Amygdala (tissue), 56 donors: Measurements from ENCODE around the gene SF3A1.
A peak's percentile ranks its signal among the peaks of the same experiment; 100 is the strongest.

ENCODE experiments used
- DNase-seq, 56 donors: peaks; one replicate each; lab custom pipeline; 2025; lab: John Stamatoyannopoulos, UW

SF3A1 gene

DNA sequence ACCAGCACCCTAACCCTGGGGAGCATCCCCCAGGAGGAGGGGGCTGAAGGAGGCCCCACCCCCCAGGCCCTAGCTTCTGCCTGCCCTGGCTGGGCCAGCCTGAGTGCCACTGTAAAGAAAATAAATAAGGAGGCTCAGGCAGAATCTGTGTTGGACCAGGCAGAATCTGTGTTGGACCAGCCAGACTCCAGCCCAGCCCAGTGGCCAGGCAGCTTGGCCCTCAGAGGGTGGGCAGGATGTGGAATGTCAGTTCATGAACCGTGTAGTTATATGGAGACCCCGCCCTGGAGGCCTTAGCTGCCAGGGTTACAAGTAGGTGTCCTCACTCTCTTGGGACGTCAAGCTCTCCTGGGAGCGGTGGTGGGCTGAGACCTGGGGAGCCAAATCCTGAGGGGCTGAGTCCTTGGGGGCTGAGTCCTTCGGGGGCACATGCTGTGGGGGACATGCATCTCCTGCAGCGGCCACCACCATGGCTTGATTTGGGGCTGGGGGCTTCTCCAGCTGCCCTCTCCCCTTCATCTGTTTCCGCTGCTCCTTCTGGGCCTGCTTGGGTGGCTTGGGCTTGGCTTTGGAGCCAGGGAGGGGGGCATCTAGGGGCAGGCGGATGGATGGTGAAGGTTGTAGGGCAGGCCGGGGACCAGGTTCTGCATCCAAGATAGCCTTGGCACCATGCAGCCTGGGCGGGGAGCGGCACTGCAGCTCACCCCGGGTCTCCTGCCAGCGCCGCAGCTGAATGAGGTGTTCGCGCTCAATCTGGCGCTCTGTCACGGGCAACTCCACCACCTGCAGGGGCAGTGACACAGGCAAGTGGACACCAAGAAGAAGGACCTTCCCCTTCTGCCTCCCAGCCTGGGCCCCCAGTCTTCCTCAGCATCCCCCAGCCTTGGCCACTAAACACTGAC, 64.4 kb downstream of the SF3A1 start:
- DNase-seq: peak in 2 of 56 donors; percentile 15 to 17

DNA sequence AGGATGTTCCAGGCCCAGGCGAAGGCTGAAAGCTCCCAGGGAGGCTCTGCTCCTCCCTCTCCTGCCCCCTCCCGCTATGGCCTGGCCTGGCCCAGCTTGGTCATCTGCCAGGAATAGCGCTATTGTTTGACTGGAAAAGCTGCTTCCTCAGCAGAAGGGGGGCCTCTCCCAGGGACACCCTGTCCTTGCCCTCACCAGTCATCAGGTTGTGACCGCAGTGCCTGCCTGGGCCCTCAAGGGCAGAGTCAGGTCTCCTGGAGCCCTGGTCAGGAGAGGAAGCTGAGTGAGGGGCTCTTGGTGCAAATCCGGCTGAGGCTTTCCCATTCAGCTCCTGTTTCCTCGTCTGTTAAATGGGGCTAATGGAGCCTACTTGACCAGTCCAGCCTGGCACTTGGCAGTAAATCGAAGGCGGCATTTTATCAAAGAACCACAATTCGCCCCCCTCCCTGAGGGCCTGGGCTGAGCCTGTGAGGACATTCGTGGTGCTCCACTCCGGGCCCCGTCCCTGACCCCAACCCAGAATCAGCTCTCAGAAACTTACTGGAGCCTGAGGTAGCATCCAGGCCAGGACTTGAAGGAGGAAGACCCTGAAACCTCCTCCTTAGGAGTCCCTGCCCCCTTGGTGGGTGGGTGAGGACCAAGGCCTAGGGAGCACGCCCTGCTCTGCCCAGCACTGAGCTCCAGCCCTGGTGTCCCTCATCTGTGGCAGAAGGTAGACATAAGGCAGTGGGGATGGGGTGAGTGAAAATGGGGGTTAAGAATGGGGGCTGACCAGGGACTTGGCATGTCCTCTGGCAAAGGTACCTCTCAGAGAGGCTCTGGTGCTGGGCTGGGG, 65.4 kb downstream of the SF3A1 start:
- peak in 53 of 56 donors; percentile 25 to 90 (median 69) for DNase-seq

DNA sequence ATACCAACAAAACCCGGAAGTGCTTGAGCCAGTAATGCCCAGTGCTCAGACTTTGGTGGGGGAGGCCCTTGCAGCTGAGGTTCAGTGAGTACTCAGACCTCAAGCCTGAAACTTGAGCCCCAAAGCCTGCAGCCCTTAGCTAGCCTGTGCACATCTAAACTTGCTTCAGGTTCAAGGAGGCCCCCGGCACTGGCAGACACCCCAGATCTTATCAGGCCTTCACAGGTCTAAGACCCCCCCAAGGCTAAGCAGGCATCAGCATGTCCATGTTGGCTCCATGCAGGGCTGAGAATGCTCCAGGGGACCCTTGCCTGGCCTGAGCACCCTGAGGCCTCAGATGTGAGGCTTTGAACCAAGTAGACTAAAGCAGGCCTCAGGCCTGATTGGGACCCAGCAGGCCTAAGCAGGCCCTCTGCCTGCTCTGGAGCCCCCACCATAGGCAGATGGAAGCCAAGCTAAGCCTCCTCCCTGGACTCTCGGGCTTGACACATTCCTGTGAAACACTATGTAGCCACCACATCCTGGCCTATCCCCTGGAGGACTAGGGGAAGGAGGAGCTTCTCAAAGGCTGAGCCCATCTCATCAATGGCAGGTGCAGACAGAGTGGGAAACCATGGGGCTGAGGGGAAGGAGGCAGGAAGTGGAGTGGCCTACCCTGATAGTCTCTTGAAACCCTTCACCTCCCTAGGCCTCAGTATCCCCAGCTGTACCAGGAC, 66.2 kb downstream of the SF3A1 start:
- DNase-seq: peak in 2 of 56 donors; percentile 16 to 27

DNA sequence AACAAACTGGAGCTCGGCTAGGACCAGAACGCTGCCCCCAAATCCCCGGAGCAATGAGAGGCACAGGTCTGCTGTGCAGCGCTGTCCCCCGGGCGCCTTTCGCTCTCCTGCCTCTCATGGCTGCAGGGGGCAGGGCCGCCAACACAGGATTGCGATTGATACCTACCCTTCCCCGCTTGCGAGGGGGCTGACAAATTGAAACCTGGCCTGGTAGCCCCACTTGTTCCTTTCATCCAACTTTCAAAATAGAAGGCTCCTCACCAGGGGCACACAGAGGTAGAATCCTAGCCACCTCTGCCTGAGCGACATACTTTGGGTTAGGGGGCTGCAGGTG, 66.7 kb downstream of the SF3A1 start:
- DNase-seq: no peak

DNA sequence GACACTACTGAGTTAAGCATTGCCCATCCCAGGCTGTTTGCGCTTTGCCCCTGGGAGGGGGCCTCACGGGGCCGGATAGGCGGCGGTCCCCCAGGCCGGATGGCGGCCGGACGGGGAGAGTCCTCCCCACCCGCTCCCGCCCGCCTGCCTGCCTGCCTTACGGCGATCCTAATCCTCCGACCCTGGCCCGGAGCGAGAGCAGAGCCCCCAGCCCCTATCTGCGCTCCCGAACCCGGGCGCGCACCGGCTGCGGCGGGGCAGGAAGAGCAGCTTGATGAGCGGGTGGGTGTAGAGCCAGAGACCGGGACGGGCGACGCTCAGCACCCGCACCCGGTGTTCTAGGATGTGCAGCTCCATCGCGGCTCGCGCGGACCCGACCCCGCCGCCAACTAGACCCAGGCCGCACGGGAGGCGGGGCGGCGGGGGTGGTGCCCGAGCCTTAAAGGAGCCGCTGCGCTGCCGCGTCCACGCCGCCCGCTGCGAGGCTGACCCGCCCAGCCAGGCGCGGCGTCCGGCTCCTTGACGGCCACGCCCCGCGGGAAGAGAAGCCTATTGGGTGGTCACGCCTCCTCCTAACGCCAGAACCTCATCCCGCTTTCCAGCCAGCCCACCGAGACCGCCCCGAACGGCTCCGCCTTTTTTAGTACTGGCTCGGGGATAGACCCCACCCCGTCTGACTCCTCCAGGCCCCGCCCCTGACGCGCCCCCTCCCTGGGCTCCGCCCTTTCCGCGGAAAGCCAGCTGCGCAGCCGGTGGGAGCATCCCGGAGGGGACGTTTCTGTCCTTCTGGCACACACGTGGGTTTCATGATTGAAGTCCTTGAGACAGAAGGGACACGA, 67.3 kb downstream of the SF3A1 start, which contains the start of gene CASTOR1:
CASTOR1 (minus strand) TSS at position 365 of the 839 bp plus-strand sequence; CDS start at position 357, 8 bp downstream.
- peak; percentile 39 to 99 (median 95) for DNase-seq

DNA sequence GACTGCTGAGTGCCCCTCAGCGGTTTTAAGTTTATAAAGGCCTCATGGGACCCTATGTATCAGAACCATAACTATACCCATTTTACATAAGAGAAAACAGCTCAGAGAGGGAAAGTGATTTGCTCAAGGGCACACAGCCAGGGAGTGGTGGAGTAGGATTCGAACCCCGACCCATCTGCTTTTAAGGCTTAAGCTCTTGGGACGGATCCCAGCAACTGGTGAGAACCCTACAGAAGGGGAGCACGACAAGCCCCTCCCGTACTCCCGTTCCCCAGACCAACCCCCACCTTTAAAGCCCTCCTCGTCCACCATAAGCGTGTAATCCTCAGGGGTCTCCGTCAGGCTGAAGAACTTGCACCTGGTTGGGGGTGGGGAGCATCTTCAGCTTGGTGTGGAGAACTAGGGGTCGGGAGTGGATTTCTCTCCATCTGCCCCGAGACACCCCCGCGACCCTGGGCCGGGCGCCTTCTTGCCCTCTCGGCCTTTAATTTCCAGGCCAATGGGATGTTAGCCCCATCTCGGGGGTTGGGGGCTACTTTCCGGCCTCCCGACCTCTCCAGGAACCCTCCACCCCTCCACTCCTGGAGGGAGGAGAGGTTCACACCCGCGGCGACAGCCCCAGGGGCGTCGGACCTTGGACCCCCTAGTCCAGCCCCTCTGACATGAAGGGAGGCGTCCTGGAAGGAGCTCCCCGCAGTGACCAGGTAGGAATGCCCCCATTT, 68.1 kb downstream of the SF3A1 start:
- no peak for DNase-seq

DNA sequence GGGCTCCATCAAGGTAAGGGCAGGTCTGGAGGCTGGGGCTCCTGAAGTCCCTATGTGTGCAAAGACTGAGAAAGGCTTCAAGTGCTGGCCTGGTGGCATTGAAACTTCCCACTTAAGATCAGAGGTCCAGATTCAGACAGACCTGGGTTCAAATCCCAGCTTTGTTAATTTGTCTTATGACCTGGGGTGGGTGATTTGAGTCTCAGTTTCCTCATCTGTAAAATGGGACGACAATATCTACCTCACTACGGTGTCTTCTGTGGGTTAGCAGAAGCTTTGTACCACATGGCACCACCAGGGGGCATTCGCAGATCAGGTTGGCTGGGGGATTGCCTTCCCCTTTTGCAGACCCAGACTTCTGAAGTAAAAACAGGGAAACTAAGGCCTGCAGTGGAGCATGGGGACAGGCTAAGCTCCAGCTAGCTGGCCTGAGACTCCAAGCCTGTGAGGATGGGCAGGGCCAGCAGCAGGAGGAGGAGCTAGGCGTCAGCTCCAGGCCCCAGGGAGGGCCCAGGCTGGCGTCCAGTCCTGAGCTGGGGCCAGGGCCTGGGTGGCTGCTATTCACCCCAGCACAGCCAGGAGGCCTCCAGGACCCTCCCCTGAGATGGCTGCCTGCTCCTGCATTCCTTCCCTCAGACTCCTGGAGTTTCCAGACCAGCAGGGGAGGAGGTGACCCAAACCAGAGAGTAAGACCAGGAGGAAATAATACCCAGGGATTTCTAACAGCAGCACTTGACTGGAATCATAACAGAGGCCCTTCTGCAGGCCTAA, 68.9 kb downstream of the SF3A1 start:
- DNase-seq: peak in 52 of 56 donors; percentile 35 to 88 (median 67)

DNA sequence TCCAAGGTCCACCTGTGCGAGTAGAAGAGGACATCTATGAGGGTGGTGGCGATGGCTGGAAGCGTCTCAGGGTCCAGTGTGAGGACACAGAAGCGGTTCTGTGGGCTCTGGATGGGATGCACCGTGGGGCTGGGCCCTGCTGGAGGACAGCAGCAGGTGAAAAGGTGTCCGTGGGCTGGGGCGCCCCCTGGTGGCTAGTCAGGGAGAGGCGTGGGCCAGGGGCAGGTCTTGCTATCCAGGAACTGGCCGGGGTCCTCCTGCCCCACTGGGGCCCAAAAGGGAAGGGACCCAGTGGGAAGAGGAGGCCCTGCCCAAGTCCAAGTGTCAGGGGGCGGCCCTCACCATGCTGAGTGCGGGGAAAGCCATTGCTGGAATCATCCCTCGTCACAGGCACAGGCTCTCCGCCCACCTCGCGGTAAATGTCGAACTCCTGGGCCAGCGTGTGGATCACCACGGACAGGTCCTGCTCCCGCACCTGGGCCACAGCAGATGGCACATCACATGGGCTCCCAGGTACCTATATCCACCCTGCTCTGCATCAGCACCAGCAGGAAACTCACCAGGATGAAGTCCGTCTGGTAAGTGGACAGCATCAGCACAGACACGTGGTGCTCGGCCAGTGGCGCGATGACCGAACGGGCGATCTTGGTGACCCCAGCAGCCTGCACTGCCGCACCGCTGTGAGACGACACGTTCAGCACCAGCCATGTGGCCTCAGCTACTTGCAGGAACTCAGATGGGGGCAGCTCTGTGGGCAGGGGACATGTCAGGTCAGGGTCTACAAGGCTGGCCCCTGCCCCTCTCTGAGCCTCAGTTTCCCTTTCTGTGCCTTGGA, 69.7 kb downstream of the SF3A1 start:
- peak in 25 of 56 donors; percentile 8 to 64 (median 25) for DNase-seq

DNA sequence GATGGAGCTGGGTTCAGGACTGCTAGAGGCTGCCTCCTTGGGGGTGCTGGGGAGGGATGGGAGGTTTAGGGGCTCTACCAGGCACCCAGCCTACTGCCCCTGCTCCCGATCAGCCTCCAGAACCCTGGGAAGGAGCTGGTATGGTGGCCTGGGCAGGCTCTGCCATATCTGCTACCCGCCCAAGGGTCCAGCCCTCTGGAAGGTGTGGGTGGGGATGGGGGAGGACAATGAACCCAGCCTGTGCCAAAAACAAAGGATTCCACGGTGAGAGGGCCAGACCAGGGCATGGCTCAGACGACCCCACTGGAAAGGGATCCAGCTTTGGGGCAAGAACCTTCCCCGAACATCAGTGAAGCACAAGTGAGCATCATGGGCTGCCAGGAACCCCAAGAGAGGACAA, 70.4 kb downstream of the SF3A1 start:
- no peak for DNase-seq

DNA sequence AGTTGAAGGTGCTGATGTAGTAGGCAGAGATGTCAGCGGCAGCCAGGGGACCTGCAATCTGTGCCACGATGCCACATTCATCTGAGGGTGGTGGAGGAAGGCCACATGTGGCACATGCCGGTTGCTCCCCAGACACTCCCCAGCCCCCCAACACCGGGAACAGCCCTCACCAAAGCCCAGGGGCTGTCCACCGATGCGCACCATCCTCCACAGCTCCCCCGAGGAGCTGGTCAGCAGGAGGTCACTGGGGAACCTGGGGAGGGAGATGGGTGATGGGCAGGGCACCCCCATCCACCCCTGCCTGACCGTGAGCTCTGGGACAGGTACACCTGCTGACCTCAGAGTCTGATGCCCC, 70.9 kb downstream of the SF3A1 start:
- DNase-seq: no peak

DNA sequence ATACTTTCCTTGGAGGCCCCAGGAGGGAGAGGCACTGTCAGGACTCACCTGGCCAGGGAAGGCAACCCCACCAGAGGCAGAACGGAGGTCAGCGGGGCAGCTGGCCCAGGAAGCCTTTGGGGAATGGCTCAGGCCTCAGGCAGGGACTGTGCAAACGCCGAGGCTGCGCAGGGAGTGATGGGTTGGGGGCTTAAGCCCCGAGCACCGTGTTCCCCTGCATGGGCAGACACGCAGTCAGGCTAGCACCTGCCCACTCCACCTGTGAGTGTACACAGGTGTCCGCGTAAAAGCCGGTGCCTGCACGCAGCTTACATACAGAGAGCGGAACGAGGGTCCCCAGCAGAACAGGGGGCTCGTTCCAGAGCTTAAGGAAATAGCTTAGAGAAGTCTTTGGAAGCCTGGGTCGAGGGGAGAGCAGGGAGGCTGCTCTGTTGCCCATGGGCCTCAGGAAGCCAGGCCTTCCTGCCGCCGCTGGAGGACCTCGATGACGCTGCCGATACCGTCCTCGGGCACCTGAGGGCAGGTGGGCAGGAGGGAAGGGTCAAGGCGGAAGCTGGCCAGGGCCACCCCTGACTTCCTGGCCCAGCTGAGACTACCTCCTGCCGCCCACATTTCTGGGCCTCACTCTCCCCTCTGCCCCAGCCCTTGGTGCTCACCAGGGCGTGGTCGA, 71.4 kb downstream of the SF3A1 start:
- no peak for DNase-seq

DNA sequence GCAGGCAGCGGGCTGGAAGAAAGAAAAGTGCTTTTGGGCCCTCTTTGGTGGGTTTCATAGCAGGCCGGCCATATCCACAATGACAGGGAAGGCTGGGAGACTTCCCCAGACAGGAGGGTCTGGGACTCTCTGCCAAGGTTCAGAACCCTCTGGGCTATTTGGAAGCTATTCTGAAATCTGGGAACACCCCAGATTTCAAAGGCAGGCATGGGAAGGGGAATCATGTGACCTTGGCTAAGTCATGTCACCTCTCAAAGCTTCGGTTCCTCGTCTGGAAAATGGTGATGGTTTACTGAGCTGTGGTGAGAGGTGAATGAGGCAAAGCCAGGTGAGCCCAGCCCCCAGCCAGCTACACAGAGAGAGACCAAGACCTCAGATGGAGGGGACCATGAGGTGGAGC, 72.0 kb downstream of the SF3A1 start:
- DNase-seq: no peak

DNA sequence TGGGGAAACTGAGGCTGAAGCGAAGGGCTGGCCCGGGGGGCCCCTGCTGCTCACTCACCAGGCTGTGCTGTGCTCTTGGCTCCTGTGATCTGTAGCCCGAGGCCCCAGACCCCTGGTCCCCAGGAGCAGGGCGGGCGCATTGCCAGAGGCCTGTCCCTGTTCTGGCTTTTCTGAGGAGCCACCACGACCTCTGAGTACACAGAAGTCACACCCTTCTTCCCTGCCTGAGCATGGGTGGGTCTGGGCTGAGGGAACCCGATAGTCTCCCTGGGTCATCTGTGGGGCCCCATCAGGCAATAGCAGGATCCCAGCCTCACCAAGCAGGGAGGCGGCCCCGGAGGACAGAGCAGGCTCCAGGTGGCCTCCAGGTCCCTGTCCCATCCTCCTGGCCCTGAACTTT, 72.5 kb downstream of the SF3A1 start:
- DNase-seq: no peak

DNA sequence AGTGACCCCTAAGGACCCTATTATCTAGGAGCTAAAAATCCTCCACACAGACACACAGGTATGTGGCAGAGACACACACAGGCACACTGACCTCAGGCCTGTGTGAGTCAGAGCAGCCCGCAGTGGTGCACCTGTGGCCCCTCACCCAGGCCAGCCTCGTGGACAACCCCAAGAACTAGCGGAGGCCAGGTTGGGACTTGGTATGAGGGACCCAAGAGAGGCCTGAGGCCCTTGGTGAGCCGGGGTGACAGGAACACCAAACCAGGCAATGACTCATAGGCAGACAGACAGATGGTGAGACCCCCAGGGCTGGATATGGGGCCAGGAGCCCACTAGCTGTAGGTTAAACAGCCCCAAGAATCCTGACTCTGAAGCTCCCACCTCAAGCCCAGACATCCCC, 73.4 kb downstream of the SF3A1 start:
- DNase-seq: no peak

DNA sequence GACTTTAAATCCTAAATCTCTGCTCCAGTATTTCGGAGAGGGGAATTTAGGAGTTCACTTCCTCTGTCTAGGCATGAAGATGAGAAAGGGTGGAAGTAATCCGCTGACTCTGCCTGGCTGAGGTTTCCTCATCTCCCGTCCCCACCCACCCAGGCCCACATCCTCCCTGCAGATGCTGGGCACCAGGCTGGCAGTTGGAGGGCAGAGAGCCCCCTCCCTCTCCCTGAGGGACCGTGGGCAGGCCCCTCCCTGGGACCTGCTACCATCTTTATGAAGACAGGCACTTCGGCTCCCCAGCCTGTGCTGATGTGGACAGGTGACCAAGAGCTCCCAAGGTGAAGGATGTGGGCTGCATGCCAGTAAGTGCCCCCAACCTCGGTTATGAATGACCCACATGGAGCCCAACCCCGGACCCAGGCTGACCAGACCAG, 74.1 kb downstream of the SF3A1 start:
- DNase-seq: no peak
